ENCODE results near the gene FHIT.

Gene FHIT

GRCh38 chr3:60107275-60107674 lies 1144.0 kb downstream of the FHIT start:
- TF ChIP-seq, protein P1, sequence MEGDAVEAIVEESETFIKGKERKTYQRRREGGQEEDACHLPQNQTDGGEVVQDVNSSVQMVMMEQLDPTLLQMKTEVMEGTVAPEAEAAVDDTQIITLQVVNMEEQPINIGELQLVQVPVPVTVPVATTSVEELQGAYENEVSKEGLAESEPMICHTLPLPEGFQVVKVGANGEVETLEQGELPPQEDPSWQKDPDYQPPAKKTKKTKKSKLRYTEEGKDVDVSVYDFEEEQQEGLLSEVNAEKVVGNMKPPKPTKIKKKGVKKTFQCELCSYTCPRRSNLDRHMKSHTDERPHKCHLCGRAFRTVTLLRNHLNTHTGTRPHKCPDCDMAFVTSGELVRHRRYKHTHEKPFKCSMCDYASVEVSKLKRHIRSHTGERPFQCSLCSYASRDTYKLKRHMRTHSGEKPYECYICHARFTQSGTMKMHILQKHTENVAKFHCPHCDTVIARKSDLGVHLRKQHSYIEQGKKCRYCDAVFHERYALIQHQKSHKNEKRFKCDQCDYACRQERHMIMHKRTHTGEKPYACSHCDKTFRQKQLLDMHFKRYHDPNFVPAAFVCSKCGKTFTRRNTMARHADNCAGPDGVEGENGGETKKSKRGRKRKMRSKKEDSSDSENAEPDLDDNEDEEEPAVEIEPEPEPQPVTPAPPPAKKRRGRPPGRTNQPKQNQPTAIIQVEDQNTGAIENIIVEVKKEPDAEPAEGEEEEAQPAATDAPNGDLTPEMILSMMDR (conservative IDR thresholded peaks at IDR 0.05; ENCODE audit: low read depth, low read length), result no peak
- no peak for DNase-seq (ENCODE audit: low read depth)
- H3K4me3 ChIP-seq (ENCODE audit: low read length), result no peak overlapping the region

- no peak overlapping the region for H3K4me3 ChIP-seq (ENCODE audit: low read length)
- TF ChIP-seq, protein P1 (conservative IDR thresholded peaks at IDR 0.05; ENCODE audit: low read depth, low read length), result no peak
- DNase-seq (ENCODE audit: low read depth), result no peak
Measured at GRCh38 chr3:60102154-60102553, 1149.1 kb downstream of the FHIT start.

DNA sequence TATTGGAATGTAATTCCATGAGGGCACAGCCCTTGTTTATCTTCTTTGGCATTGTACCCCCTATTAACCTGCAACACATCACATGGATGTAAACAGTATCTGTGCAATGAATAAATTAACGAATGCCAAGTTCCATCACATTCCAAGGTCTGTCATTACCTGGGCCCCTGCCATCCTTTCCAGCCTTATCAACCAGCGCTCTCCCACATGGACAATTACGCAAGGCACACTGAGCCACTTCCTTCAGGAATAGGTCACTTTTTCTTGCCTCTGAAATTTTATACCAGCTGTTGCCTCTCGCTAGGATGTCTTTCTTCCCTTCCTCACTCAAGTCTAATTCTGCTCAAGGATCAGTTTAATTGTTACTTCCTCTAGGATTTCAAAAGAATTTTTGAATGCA lies 1149.6 kb downstream of the FHIT start:
- no peak for DNase-seq (ENCODE audit: low read depth)
- TF ChIP-seq, protein P1 (conservative IDR thresholded peaks at IDR 0.05; ENCODE audit: low read depth, low read length), result no peak
- H3K4me3 ChIP-seq (ENCODE audit: low read length), result no peak overlapping the region

DNA sequence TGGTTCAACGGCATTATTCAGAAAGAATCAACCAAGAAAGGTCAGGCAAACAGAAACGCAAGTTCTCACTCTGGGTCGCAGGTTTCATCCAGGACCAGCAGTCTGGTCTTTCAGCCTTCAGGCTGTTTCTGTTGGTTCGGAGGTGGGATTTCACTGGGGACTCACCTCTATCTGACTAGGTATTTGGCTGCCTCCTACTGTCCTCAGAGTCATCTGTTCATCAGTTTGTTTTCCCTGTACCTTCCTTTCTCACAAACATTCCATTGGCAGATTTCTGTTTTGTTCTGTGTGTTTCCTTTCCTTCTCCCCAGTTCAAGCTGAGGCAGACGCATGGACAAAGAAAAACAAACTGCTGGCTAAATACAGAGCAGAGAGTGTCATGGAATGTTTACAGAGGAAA lies 1154.8 kb downstream of the FHIT start:
- DNase-seq (ENCODE audit: low read depth), result no peak
- no peak overlapping the region for H3K4me3 ChIP-seq (ENCODE audit: low read length)
- TF ChIP-seq, protein P1 (conservative IDR thresholded peaks at IDR 0.05; ENCODE audit: low read depth, low read length), result no peak

GRCh38 chr3:60095930-60096329 lies 1155.3 kb downstream of the FHIT start:
- TF ChIP-seq, protein P1 (conservative IDR thresholded peaks at IDR 0.05; ENCODE audit: low read depth, low read length), result no peak
- H3K4me3 ChIP-seq (ENCODE audit: low read length), result no peak overlapping the region
- no peak for DNase-seq (ENCODE audit: low read depth)

GRCh38 chr3:60095516-60095915 lies 1155.7 kb downstream of the FHIT start:
- TF ChIP-seq, protein P1 (conservative IDR thresholded peaks at IDR 0.05; ENCODE audit: low read depth, low read length), result no peak
- H3K4me3 ChIP-seq (ENCODE audit: low read length), result no peak overlapping the region
- no peak for DNase-seq (ENCODE audit: low read depth)

- no peak for DNase-seq (ENCODE audit: low read depth)
- no peak overlapping the region for H3K4me3 ChIP-seq (ENCODE audit: low read length)
- TF ChIP-seq, protein P1 (conservative IDR thresholded peaks at IDR 0.05; ENCODE audit: low read depth, low read length), result no peak
Measured at GRCh38 chr3:60094392-60094947, 1156.8 kb downstream of the FHIT start.
